Suppressor macrophage treated with lipopolysaccharide for 1 hour (primary cell): ENCODE results near the gene CHEK1.
A peak's percentile ranks its signal among the peaks of the same experiment; 100 is the strongest.
"Not testable (repeated sequence)": the region's sequence is repeated elsewhere in the genome, so short reads cannot be mapped to it uniquely, and the experiment has no call there.

Experiments
- DNase-seq, 3 donors: peaks; one replicate each; pipeline ENCODE4 v3.0.0-alpha.2; 2020 to 2022

Gene CHEK1

GRCh38 chr11:125624756-125625213 is at the start of gene CHEK1:
Gene CHEK1, plus strand, starts transcription at chr11:125625163. Its CDS starts 1,606 bp downstream, at chr11:125626769.
- no peak for DNase-seq

- not testable (repeated sequence) for DNase-seq
Measured at GRCh38 chr11:125577181-125577580, 47.8 kb upstream of the CHEK1 start.

GRCh38 chr11:125578783-125579182 is 46.2 kb upstream of the CHEK1 start:
- no peak for DNase-seq

- no peak for DNase-seq
Measured at GRCh38 chr11:125579811-125580210, 45.2 kb upstream of the CHEK1 start.

- no peak for DNase-seq
Measured at GRCh38 chr11:125583496-125583895, 41.5 kb upstream of the CHEK1 start.

GRCh38 chr11:125585487-125585886 is 39.5 kb upstream of the CHEK1 start:
- DNase-seq = no peak

- DNase-seq = no peak
Measured at GRCh38 chr11:125586623-125587022, 38.3 kb upstream of the CHEK1 start.

GRCh38 chr11:125587480-125587879 is 37.5 kb upstream of the CHEK1 start:
- no peak for DNase-seq

- DNase-seq = no peak
Measured at GRCh38 chr11:125588505-125588904, 36.5 kb upstream of the CHEK1 start.

- peak; percentile 76 to 91 (median 83) for DNase-seq
Measured at GRCh38 chr11:125591649-125592304, 33.2 kb upstream of the CHEK1 start.

- DNase-seq = peak; percentile 99 to 100 (median 100)
Measured at GRCh38 chr11:125592305-125593113, 32.5 kb upstream of the CHEK1 start, which contains the start of gene STT3A. Gene STT3A, plus strand, starts transcription at chr11:125592852. Its CDS starts 3,064 bp downstream, at chr11:125595916.

GRCh38 chr11:125593114-125593820 is 31.7 kb upstream of the CHEK1 start:
- peak; percentile 32 to 34 (median 33) for DNase-seq

GRCh38 chr11:125594958-125595357 is 30.0 kb upstream of the CHEK1 start:
- DNase-seq = peak in 2 of 3 donors; percentile 22 to 24

GRCh38 chr11:125600663-125601062 is 24.3 kb upstream of the CHEK1 start:
- DNase-seq = no peak

- no peak for DNase-seq
Measured at GRCh38 chr11:125603207-125603606, 21.8 kb upstream of the CHEK1 start.

GRCh38 chr11:125605417-125605816 is 19.5 kb upstream of the CHEK1 start:
- no peak for DNase-seq

- no peak for DNase-seq
Measured at GRCh38 chr11:125609545-125609944, 15.4 kb upstream of the CHEK1 start.

- no peak for DNase-seq
Measured at GRCh38 chr11:125618383-125618782, 6.6 kb upstream of the CHEK1 start.

- peak in 1 of 3 donors; percentile 15 for DNase-seq
Measured at GRCh38 chr11:125621995-125622394, 3.0 kb upstream of the CHEK1 start.

GRCh38 chr11:125623064-125623463 is 1.9 kb upstream of the CHEK1 start:
- DNase-seq = no peak

- DNase-seq = no peak
Measured at GRCh38 chr11:125625225-125625629, 264 bp downstream of the CHEK1 start.

GRCh38 chr11:125625630-125626287 is 796 bp downstream of the CHEK1 start:
- peak; percentile 89 to 95 (median 94) for DNase-seq
